ENCODE measurements around the gene OTULIN. TPM values are rescaled to one million over a fixed set of nuclear protein-coding genes. Genes with fewer than 3 reads are reported as not detected.

OTULIN gene
- total RNA-seq, 4 donors from 2014 or later: 33.0 to 42.2 (median 37.8) TPM

DNA sequence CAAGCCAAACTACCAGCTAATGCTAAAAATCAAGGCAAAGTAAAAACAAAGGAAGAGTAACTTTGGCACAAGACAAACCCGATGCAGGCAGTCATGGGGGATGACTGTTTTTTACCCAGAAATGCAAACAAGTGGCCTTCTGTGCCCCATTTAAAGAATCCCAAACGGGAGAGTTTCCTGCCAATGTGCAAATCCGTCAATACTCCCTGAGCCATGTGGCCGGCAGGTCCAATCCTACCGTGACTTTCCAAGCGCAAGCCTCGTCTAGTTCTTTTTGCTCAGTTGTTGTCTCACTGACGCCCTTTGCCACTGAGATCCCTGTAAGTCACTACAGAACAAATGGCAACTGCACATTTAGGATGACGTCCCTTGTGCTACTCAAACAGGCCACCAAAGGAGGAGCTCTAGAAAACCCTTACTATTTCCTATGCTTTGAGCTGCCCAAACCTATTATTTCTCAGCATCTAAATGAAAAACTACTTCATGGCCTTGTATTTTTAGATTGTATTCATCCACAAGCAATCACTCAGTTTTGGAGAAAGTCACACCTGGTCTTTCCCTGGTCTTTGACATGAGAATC lies 43.4 kb downstream of the OTULIN start:
- no peaks in the 10 kb centered on the region for H3K4me1 ChIP-seq
- no peak overlapping the region for H3K4me3 ChIP-seq
- H3K27me3 ChIP-seq: no peaks in the 10 kb centered on the region
- H3K36me3 ChIP-seq: peaks cover 0 to 64% (median 0%) of the 10 kb centered on the region in 3 donors
- no peak for TF ChIP-seq POLR2A (IDR thresholded peaks at IDR 0.05)
- TF ChIP-seq, protein P1, sequence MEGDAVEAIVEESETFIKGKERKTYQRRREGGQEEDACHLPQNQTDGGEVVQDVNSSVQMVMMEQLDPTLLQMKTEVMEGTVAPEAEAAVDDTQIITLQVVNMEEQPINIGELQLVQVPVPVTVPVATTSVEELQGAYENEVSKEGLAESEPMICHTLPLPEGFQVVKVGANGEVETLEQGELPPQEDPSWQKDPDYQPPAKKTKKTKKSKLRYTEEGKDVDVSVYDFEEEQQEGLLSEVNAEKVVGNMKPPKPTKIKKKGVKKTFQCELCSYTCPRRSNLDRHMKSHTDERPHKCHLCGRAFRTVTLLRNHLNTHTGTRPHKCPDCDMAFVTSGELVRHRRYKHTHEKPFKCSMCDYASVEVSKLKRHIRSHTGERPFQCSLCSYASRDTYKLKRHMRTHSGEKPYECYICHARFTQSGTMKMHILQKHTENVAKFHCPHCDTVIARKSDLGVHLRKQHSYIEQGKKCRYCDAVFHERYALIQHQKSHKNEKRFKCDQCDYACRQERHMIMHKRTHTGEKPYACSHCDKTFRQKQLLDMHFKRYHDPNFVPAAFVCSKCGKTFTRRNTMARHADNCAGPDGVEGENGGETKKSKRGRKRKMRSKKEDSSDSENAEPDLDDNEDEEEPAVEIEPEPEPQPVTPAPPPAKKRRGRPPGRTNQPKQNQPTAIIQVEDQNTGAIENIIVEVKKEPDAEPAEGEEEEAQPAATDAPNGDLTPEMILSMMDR (IDR thresholded peaks at IDR 0.05): no peak
- peak overlapping the region in 2 of 4 donors; percentile 42 to 64 for H3K27ac ChIP-seq
- DNase-seq: no peak
- no peaks in the 10 kb centered on the region for H3K9me3 ChIP-seq

DNA sequence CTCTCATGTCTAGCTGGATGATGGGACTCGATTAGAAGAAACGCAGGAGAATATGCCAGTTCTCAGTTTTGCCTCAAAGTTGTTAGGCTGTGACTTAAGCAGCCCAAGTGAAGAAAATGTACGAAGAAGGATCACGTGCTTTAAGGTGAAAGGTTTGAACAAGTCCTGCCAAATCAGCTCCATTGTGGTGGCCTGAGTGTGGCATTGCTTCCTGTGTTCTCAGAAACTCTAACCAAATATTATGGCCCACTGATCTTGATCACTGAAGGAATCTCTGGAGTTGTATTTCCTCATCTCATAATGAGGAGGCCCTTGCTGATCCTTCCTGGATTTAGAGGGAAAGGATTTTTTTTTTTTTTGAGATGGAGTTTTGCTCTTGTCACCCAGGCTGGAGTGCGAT lies 44.0 kb downstream of the OTULIN start:
- peaks cover 0 to 69% (median 0%) of the 10 kb centered on the region in 3 donors for H3K36me3 ChIP-seq
- no peaks in the 10 kb centered on the region for H3K27me3 ChIP-seq
- H3K27ac ChIP-seq: no peak overlapping the region
- H3K4me3 ChIP-seq: no peak overlapping the region
- no peaks in the 10 kb centered on the region for H3K9me3 ChIP-seq
- no peak for DNase-seq
- TF ChIP-seq POLR2A (IDR thresholded peaks at IDR 0.05): no peak
- TF ChIP-seq, protein P1 (IDR thresholded peaks at IDR 0.05): no peak
- no peaks in the 10 kb centered on the region for H3K4me1 ChIP-seq

DNA sequence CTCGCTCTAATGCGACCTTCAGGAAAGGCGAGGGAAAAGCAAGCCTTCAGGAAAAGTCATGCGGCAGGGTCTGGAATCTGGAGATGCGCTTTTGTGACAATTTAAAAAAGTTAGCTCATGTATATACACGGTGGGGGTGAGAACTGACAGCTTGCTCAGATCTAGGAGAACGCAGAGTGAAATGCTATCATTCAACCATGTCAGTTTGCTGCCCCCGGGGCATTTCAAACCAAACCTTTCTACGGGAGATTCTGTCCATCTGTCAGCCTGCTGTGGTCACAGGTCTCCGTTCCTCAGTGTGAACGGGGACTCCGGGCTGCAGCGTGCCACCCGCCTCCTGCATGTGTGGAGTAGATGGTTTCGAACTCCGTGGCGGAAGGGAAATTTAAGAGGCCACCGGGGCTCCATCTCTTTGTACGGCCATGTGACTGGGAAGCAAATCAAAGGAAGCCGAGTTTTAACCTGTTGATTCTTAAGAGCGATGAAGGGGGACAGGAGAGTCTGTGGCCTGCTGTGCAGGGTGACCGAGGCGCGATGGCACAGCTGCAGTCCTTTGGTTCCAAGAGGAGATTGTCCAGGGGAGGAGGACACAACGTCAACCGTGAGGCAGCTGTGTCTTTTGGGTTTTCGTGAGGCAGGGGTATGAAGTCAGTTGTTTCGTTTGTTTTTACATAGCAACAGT lies 45.9 kb downstream of the OTULIN start:
- DNase-seq: no peak
- Histone ChIP-seq H3K27me3 (no peaks in the 10 kb centered on the region), H3K4me1 (no peaks in the 10 kb centered on the region), H3K36me3 (peaks cover 0 to 84% (median 0%) of the 10 kb centered on the region in 3 donors), H3K9me3 (no peaks in the 10 kb centered on the region), H3K4me3 (no peak overlapping the region), H3K27ac (no peak overlapping the region)
- TF ChIP-seq POLR2A (IDR thresholded peaks at IDR 0.05): no peak
- TF ChIP-seq, protein P1 (IDR thresholded peaks at IDR 0.05): no peak

DNA sequence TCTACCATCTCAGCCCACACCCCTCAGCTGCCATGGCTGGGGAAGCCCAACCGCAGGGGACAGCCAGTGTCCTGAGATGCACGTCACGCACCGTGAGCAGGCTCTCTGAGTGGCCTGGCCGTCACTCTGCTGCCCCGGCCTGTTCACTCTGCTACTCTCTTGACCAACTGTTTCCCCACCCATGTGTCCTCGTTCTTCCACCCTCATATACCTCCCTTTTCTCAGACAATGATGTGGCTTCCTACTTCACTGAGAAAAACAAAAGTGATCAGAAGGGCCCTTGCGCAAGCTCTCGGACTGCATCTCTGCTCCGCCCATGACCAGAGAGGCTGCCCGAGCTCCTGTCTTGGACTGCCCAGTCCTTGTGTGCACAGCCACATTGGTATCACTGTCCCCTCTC lies 47.6 kb downstream of the OTULIN start:
- no peak overlapping the region for H3K27ac ChIP-seq
- H3K4me1 ChIP-seq: no peaks in the 10 kb centered on the region
- H3K36me3 ChIP-seq: peaks cover 0 to 84% (median 0%) of the 10 kb centered on the region in 3 donors
- no peak for TF ChIP-seq POLR2A (IDR thresholded peaks at IDR 0.05)
- TF ChIP-seq, protein P1 (IDR thresholded peaks at IDR 0.05): no peak
- H3K4me3 ChIP-seq: no peak overlapping the region
- no peaks in the 10 kb centered on the region for H3K9me3 ChIP-seq
- DNase-seq: no peak
- H3K27me3 ChIP-seq: no peaks in the 10 kb centered on the region

DNA sequence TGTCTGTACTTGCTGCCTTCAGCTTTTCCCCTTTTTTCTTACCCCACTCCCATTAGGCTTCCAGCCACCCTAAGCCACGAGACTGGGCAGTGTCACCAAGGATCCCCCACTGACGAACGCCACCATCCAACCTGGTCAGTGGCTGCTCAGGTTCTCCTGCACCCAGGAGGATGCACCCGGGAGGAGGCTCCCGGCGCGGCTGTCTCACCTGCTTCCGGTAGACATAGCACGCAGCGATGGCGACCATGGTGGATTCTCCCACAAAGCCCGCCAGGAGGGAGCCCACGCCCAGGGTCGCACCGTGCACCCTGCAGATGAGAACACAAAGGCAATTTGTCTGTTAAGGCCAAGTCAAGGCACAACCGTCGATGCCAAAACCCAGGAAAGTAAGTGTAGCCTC lies 48.1 kb downstream of the OTULIN start:
- H3K27ac ChIP-seq: no peak overlapping the region
- H3K9me3 ChIP-seq: no peaks in the 10 kb centered on the region
- H3K36me3 ChIP-seq: peaks cover 0 to 85% (median 0%) of the 10 kb centered on the region in 3 donors
- H3K27me3 ChIP-seq: no peaks in the 10 kb centered on the region
- H3K4me3 ChIP-seq: no peak overlapping the region
- no peak for DNase-seq
- TF ChIP-seq POLR2A (IDR thresholded peaks at IDR 0.05): no peak
- TF ChIP-seq, protein P1 (IDR thresholded peaks at IDR 0.05): no peak
- H3K4me1 ChIP-seq: no peaks in the 10 kb centered on the region
